ENCODE measurements around the gene EFCAB6.

EFCAB6 gene

GRCh38 chr22:43550672-43551071 lies 261.4 kb downstream of the EFCAB6 start:
- no peak for TF ChIP-seq CTCF (IDR thresholded peaks at IDR 0.05)
- TF ChIP-seq ZFX (IDR thresholded peaks at IDR 0.05; ENCODE audit: borderline replicate concordance): no peak
- no peak overlapping the region for H3K27ac ChIP-seq

DNA sequence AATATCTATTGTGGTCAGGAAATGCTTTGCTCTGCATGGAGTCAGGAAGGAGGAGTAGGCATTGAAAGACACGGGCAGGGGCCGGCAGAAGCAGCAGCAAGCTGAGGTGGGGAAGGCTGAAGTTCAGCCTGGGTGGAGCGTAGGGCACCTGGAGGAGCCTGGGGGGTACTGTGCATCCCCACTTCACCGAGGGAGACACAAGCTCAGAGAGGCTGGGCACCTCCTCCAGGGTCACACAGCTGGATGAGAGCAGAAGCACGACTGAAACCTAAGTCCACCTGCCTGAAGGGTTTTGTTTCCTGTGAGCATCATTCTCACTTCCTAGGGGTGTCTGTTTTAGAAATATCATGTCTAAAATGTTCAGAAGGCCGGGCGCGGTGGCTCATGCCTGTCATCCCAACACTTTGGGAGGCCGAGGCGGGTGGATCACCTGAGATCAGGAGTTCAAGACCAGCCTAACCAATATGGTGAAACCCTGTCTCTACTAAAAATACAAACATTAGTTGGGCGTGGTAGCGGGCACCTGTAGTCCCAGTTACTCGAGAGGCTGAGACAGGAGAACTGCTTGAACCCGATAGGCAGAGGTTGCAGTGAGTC lies 262.0 kb downstream of the EFCAB6 start:
- H3K27ac ChIP-seq: no peak overlapping the region
- TF ChIP-seq CTCF (IDR thresholded peaks at IDR 0.05) (no peak), ZFX (IDR thresholded peaks at IDR 0.05; ENCODE audit: borderline replicate concordance) (no peak)

GRCh38 chr22:43546186-43546585 lies 265.9 kb downstream of the EFCAB6 start:
- no peak for TF ChIP-seq CTCF (IDR thresholded peaks at IDR 0.05)
- no peak overlapping the region for H3K27ac ChIP-seq

GRCh38 chr22:43544289-43544673 lies 267.8 kb downstream of the EFCAB6 start:
- no peak overlapping the region for H3K27ac ChIP-seq
- TF ChIP-seq CTCF (IDR thresholded peaks at IDR 0.05): no peak

DNA sequence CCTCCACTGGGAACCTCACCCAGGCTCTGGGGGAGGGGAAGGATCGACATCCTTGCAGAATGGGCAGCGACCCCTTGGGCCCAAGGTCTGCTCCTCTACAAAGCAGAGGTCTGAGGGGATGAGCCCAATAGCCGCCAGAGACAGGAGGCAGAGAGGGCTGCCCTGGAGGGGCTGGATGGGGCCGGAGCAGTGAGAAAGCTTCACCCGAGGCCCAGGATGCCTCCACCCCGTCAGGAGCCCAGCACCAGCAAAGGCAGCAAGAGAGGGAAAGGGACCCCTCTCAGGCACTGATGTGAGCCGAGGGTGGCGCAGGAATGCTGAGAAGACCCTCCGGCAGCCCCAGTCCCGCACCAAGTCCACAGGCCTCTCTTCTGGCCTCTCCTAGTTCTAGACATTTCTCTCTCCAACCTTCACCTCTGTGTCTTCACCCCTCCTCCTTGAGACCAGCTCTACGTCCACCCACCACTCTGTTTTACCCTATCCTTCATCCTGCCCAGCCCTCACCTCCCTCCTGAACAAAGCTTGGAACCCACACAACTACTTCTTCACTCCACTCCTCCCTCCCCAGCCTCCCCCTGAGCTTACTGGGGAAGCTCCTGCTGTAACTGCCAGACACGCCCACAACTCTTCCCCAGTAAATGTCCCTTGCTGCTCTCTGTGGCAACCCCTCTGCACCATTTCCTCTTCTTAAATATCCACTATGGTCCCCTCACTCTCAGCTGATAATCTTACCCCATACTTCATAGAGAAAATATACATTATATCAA lies 268.4 kb downstream of the EFCAB6 start:
- no peak for TF ChIP-seq ZFX (IDR thresholded peaks at IDR 0.05; ENCODE audit: borderline replicate concordance)
- no peak for TF ChIP-seq CTCF (IDR thresholded peaks at IDR 0.05)
- H3K27ac ChIP-seq: no peak overlapping the region

GRCh38 chr22:43542681-43543521 lies 269.2 kb downstream of the EFCAB6 start:
- TF ChIP-seq ZFX (IDR thresholded peaks at IDR 0.05; ENCODE audit: borderline replicate concordance): no peak
- no peak for TF ChIP-seq CTCF (IDR thresholded peaks at IDR 0.05)
- H3K27ac ChIP-seq: no peak overlapping the region
